Measurements from ENCODE around the gene SERPINI1.

SERPINI1 gene, protein sequence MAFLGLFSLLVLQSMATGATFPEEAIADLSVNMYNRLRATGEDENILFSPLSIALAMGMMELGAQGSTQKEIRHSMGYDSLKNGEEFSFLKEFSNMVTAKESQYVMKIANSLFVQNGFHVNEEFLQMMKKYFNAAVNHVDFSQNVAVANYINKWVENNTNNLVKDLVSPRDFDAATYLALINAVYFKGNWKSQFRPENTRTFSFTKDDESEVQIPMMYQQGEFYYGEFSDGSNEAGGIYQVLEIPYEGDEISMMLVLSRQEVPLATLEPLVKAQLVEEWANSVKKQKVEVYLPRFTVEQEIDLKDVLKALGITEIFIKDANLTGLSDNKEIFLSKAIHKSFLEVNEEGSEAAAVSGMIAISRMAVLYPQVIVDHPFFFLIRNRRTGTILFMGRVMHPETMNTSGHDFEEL

DNA sequence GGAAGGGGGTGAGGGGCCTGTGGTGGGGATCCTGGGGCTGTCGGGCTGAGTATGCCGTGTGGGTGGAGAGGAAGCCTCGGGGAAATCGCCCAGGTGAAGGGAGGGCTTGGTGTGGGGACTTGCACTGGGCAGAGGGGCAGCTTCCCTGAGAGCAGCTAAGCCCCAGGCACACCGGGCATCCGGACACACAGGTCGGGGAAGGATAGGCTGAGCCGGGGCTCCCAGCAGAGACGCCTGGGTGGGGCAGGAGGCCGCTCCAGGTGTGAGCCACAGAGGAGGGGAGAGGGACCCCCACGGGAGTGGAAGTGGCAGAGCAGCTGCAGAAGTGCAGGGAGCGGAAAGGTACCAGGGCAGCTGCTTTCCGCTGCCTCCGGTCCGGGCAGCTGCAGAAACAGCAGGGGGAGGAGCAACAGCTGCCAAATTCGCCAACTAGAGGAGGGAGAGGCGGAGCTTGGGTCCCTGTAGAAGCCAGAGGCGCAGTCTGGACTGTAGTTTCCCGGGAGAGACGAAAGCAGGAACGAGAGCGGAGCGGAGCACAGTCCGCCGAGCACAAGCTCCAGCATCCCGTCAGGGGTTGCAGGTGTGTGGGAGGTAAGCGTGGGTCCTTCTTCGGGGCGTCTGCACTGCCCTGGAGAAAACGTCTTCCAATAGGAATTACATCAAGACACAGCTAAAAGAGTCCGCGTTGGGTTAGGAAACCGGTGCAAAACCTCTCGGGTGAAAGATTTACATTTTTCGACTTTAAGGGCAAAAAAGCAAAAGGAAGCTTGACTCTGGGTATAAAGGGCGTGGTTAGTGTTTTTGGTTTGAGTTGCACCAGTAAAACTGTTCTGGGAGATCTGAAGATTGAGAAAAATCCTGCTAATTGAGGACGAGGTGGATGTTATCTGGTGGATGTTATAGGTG is at the start of gene SERPINI1:
SERPINI1 (plus strand) TSS at position 489 of the 906 bp plus-strand sequence. CDS start 53,408 bp downstream, outside the sequence.
- peak; percentile 40 to 58 for DNase-seq (ENCODE audit: low read depth in 2 of 2)

DNA sequence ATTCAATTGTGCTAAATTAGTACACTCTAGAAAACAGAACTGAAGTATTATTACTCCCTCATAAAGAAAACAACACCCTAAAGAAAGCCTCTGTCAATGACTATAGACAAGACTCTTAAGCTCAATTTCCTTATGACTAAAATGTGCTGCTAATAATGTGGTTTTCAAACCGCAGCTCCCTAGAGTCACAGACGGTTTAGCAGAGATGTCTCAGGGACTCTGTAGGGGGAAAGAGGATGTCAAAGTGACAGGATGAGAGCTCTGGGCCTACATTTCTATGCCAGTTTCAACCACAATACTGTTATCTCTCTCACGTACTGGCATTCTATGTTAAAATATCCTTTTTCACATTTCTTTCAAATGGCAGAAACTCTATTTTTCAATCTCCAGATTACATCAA is 44.2 kb upstream of the SERPINI1 start:
- DNase-seq (ENCODE audit: low read depth in 2 of 2), result peak in 1 of 2 donors; percentile 3

DNA sequence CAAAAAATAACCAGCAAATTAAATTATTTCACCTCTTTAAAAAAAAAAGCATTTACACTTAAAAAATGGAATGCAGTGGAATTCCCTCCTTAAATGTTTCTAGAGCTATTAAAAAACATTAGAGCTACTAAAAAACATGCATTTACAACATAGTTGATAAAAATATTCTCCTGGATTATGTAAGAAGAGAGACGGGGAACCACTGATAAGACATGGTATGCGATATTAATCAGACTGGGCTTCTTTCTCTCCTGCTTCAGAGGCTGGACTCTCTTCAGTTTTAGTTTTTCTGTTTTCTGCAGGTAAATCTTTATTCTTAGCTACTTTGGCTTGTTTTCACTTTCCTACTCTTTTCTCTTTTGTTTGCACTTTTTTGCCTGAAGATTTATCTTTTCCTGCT is 41.4 kb upstream of the SERPINI1 start:
- no peak for DNase-seq (ENCODE audit: low read depth in 2 of 2)

DNA sequence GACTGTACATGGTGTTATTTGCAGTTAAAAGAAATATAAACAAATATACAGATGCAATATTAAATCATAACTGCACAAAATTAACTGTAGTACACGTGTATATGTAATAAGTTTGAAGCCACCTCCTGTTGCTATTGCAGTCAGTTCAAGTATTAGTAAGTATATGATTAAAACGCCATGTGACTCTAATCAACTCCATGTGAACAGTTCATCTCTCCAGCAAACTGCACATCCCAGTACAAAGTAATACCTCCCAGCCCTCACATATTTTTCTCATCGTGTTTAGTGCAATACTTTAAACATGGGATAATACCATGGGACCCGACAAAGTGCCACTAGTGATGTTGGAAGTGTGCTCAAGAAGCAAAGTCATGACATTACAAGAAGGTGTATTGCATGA is 35.5 kb upstream of the SERPINI1 start:
- no peak for DNase-seq (ENCODE audit: low read depth in 2 of 2)

DNA sequence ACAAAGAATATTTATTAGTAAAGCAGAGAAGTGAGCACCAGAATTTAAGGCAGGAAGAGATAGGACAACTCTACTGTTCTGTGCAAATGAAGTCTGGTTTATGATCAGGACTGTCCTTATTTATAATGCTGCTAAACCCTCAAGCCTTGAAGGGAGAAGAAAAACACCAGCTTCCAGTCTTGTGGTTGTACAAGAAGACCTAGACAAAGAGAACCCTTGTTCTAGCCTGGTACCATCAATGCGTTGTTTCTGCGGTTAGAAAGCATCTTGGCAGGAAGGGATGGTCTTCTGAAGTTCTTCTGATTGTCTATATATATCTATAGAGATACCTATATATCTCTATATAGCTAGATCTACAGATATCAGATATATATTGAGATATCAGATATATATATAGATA is 34.6 kb upstream of the SERPINI1 start:
- no peak for DNase-seq (ENCODE audit: low read depth in 2 of 2)

DNA sequence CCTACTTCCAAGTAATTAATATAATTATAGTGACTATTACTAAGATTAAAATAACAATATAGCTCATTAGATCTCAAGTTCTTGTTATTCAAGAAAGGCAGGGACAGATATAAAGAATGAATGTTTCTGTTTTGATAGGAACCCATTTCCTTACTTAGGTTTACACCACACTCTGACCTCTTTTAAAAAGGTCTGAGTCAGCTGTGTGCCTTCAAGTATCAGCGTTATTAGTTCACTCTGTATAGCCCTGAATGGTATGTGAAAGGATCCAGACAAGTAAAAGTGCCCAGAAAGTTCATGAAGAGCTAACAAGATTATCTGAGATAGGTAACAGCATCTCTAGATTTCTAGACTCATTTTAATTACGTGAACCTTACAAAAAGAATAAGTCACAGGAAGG is 29.7 kb upstream of the SERPINI1 start:
- DNase-seq (ENCODE audit: low read depth in 2 of 2), result no peak

DNA sequence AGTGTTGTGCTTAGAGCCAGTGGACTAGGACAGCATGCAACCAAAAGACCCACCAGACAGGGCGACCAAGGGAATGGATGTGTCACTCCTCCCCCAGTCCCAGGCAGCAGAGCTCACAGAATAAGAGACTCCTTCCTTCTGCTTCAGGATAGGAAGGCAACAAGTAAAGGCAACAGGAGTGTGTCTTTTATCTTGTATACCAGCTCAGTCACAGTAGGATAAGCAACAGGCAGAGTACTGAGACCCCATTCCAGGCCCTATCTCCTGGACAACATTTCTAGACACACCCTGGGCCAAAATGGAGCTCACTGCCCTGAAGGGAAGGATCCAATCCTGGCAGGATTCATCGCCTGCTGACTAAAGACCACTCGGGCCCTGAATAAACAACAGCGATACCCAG is 25.8 kb upstream of the SERPINI1 start:
- no peak for DNase-seq (ENCODE audit: low read depth in 2 of 2)

DNA sequence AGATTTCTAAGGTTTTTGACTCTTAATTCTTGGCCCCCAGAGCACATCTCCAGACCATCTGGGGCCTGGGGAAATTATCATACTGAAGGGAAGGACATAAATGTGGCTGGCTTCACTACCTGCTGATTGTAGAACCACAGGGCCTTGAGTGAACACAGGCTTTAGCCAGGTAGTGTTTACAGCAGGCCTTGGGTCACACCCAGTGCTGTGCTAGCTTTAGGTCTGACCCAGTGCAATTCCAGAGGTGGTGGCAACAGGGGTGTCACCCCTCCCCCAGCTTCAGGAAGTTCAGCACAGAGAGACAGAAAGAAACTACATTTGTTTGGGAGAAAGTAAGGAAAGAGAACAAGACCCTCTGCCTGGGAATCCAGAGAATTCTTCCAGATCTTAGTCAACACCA is 25.0 kb upstream of the SERPINI1 start:
- DNase-seq (ENCODE audit: low read depth in 2 of 2), result no peak

DNA sequence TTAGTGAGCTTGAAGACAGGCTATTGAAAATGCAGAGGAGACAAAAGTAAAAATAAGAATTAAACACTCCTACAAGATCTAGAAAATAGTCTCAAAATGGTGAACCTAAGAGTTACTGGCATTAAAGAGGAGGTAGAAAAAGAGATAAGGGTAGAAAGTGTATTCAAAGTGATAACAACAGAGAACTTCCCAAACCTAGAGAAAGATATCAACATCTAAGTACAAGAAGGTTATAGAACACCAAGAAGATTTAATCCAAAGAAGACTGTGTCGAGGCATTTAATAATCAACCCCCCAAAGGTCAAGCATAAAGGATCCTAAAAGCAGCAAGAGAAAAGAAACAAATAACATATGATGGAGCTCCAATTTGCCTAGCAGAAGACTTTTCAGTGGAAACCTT is 24.1 kb upstream of the SERPINI1 start:
- no peak for DNase-seq (ENCODE audit: low read depth in 2 of 2)

DNA sequence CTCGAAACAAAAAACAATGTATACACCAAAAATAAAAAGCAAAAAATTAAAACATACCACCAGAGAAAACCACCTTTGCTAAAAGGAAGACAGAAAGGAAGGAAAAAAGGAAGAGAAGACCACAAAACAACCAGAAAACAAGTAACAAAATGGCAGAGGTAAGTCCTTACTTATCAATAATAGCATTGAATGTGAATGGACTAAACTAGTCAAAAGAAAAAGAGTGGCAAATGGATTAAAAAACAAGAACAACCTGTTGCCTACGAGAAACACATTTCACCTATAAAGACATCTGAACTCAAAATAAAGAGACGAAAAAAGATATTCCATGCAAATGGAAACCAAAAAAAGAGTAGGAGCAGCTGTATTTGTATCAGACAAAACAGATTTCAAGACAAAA is 23.1 kb upstream of the SERPINI1 start:
- DNase-seq (ENCODE audit: low read depth in 2 of 2), result no peak

DNA sequence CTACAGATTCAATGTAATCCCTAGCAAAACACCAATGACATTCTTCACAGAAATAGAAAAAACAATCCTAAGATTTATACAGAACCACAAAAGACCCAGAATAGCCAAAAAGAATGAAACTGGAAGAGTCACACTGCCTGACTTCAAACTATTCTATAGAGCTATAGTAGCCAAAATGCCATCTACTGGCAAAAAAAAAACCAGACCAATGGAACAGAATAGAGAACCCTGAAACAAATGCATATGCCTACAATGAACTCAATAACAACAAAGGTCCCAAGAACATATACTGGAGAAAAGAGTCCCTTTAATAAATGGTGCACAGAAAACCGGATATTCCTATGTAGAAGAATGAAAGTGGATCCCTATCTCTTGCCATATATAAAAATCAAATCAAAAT is 20.6 kb upstream of the SERPINI1 start:
- DNase-seq (ENCODE audit: low read depth in 2 of 2), result no peak

DNA sequence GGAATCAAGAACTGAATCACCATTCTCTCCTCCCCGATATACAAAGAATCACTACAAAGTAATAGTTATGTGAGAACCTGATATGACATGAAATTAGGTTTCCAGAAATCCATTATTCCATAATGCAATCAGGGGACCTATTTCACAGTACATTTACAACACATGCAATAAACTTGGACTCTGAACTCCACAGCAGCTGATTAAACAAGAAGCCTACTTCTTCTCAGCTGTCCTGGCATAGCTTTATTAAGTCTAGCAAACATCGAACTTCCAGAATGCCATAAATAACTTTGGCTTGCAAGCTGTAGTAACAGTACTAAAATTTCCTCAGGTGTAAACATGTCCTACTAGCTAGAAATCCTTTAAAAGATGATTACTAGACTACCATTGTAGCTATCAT is 18.6 kb upstream of the SERPINI1 start:
- DNase-seq (ENCODE audit: low read depth in 2 of 2), result no peak

DNA sequence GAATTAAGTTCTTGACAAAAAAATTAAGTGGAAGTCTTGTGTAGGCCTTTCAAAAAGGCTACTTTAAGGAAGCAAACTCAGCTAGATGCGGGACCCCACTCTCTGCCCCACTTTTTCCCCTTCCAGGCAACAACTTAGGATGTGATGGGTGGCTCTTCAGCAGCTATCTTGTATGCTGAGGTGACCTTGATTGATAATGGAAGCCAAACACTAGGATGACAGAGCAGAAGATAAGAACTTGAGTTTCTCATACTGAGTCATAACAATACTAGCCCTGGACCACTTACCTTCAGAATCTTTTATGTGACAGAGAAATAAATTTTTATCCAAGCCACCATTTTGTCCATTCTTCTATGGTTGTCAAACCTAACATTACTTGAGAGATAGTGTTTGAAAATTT is 16.9 kb upstream of the SERPINI1 start:
- no peak for DNase-seq (ENCODE audit: low read depth in 2 of 2)

DNA sequence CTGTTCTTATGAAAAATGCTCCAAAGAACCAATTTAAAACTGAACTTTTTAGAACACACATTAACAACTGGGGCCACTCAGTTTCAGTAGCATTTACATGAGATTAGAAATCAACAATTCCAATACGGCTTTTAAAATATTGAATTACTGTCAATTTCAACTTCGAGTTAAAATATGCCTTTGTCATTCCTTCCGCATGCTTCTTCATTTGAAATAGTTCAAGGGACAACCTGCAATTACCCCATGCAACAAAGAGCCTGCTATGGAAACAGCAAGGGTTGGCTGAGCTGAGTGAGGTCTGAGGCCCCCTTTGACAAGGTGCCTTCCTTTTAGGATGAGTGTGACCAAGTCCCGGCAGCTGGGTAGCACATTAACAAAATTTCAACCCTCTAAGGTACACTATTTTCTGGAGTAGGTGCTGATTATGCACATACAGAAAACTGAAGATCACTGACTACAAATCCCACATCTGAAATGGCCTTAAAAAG is 12.5 kb upstream of the SERPINI1 start:
- no peak for DNase-seq (ENCODE audit: low read depth in 2 of 2)

DNA sequence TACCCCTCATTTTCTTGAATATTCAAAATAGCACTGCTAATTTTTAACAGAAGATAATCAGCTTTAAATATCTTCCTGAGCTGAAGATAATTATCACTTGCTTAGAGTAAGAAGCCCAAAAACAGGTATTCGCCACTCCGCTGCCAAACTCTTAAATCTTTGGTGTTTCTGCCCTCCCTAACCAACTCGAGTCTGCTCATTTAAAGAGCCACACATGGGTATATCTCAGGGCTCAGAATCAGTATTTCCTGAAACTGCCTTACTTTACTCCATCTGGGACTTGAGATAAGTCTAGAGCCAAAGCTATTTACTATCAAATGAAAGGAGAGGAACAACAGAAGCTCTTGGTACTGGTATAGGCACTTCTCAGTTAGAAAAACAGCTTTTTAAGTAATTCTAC is 11.6 kb upstream of the SERPINI1 start:
- no peak for DNase-seq (ENCODE audit: low read depth in 2 of 2)

DNA sequence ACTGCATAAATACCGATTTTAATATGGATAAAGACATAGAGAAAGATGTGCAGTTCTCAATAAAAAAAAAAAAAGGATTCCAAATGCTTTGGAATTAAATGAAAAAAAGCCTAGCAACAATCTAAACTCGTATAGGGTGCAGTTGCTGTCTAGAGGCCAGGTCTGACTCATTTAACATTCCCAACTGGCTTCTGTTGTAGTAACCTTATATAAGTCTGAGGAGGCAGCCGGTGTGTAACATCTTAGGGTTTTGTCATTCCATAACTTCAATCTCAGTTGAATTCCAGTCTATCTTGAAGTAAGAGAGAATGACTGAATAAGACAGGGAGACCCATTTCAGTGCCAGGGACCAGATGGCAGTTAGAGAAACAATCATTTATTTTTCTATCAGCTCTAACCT is 7.3 kb upstream of the SERPINI1 start:
- no peak for DNase-seq (ENCODE audit: low read depth in 2 of 2)

DNA sequence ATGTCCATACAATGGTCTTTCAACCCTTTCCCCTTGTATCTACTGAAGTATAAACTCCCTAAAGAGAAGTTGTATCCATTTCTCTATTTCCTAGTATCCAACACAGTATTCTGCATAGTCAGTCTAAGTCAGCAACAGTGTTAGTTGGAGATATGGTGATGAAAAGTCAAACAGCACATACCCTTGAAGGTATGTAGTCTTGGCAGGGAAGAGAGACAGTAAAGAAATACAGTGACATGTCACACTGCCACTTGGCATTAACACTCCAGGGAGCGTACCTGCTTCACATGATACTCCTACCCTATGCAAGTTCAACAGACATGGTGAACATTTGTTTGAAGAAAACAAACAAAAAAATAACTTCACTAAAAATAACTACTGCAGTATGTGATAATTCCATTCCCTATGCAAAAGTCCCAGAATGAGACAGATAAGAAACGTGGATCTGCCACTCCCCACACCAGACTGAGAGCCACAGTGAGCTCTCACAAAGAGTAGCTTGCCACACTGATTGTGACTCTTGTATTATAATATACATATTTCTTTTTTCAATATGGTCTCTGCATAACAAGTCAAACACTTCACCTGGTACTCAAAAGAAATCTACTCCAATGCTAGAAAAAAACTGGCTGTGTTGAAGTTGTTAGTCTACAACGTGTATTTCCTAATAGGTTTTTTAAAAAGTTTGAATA is 6.7 kb upstream of the SERPINI1 start:
- no peak for DNase-seq (ENCODE audit: low read depth in 2 of 2)

DNA sequence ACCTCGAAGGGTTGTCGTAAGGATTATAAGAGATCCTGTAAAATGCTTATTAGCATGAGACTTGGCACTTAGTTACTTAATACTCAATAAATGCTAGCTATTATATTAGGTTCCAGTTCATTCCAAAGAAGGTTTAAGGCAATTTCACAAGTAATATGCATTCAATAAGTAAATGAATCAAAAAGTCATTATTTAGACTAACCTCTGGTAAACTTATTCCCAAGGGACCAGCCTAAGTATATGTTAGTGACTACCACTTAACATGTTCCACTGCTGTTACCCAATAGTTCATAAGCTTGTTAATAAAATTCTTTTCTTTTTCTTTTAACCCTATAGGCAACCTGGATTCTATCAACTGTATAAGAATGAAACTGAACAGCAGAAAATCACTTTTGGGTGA is 5.9 kb upstream of the SERPINI1 start:
- DNase-seq (ENCODE audit: low read depth in 2 of 2), result no peak

DNA sequence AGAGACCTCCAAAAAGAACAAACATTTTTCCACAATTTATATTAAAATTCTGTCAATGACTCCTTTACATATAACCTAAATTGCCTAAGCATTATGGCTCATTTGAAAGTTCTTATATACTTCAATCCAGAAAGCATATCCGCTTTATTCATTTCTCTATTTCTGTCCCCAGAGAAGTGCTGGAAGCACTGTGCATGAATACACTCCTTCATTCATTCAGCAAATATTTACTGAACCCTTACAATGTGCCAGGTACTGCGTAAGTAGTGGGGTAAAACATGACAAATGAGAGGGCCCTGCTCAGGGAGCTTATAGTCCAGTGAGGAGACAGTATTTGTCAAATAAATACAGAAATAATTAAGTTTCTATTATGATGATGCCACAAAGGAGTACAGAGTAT is 4.1 kb upstream of the SERPINI1 start:
- no peak for DNase-seq (ENCODE audit: low read depth in 2 of 2)

DNA sequence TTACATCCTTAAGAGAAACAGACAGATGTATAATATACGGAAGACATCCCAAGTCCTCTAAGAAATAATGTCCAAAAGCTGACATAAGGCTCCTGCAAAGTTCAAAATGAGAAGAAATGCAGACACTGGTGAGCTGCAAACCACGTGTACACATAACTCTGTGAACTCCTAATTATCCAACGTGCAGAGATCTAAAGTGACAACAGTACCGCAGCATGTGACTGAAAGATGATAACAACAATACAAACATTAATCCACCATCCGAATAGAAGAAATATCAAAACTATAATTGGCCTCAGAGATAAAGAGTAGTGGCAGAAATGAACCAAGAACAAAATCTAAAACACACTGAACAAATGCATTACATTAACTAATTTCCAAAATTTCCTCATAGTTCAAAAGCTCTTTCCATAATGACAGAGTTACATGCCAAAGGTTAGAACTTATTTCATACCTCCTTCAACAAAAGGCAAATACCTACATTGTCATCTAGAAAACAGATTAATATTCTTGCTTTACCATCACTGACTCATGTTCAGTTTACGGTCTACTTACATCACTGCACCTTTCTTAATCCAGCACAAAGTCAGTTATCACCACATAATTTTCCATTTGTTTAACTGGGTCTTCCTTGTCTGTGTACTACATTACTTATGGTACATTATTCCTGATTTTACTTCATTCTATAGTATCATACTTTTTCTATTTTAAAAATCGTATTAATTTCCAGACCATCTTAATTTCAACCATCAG is 3.0 kb upstream of the SERPINI1 start:
- no peak for DNase-seq (ENCODE audit: low read depth in 2 of 2)

DNA sequence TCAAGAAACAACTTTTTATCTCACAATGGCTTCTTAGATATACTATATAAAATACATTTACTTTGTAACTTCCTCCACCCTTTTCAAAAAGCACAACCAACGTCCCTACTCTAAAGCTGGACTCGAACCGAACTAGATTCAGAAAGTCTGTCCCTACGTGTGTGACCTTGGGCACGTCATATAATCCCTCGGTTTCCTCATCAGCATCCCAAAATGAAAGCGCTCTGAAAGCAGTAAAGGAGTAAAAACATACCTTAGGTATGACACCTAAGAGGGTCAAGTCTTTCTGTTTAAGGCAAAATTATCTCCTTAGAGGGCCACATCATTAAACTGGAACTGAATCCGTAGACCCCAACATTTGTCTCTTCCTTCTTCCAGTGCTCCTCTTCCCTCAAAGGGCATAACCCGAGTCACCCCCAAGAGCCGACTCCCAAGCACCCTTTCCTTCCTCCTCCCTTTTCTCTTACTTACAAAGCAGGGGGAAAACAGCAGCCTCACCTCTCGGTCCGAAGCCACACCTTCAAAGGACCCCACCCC is 1.5 kb upstream of the SERPINI1 start:
- no peak for DNase-seq (ENCODE audit: low read depth in 2 of 2)

Measured in stimulated activated CD4-positive, alpha-beta T cell treated with anti-CD3 and anti-CD28 coated beads, Interleukin-1b, Interleukin-23, amount 100 ng/mL, for 4 hours (primary cell).